ENCODE measurements around the gene EPHB3.

EPHB3 gene

GRCh38 chr3:184561061-184561912 is at the start of gene EPHB3:
TSS of gene EPHB3 (plus strand) at chr3:184561785. CDS start at chr3:184562236, 451 bp downstream.
- TF ChIP-seq ZNF274 (IDR thresholded peaks at IDR 0.05; ENCODE audit: low read depth, low read length): no peak

GRCh38 chr3:184512621-184513020 is 49.0 kb upstream of the EPHB3 start:
- no peak for TF ChIP-seq ZNF274 (IDR thresholded peaks at IDR 0.05; ENCODE audit: low read depth, low read length)
- no peak overlapping the region for H3K4me3 ChIP-seq (ENCODE audit: low read length)

More at GRCh38 chr3:184561061-184561912, at the start of gene EPHB3:
- H3K4me3 ChIP-seq (ENCODE audit: low read length): no peak within 1 kb of the TSS; the same call in 1 of the 2 replicates

GRCh38 chr3:184513276-184514170 is 48.1 kb upstream of the EPHB3 start:
- H3K4me3 ChIP-seq (ENCODE audit: low read length): no peak overlapping the region
- no peak for TF ChIP-seq ZNF274 (IDR thresholded peaks at IDR 0.05; ENCODE audit: low read depth, low read length)

- H3K4me3 ChIP-seq (ENCODE audit: low read length): no peak overlapping the region
- no peak for TF ChIP-seq ZNF274 (IDR thresholded peaks at IDR 0.05; ENCODE audit: low read depth, low read length)
These were observed 47.5 kb upstream of the EPHB3 start for GRCh38 chr3:184514171-184514490.

- TF ChIP-seq ZNF274 (IDR thresholded peaks at IDR 0.05; ENCODE audit: low read depth, low read length): no peak
These were observed 37.6 kb upstream of the EPHB3 start for GRCh38 chr3:184523825-184524615.

GRCh38 chr3:184524981-184525336 is 36.6 kb upstream of the EPHB3 start:
- H3K4me3 ChIP-seq (ENCODE audit: low read length): peak overlapping the region; percentile 60; the same call in 1 of the 2 replicates
- no peak for TF ChIP-seq ZNF274 (IDR thresholded peaks at IDR 0.05; ENCODE audit: low read depth, low read length)

More at GRCh38 chr3:184523825-184524615, 37.6 kb upstream of the EPHB3 start:
- H3K4me3 ChIP-seq (ENCODE audit: low read length): no peak overlapping the region

- no peak for TF ChIP-seq ZNF274 (IDR thresholded peaks at IDR 0.05; ENCODE audit: low read depth, low read length)
- H3K4me3 ChIP-seq (ENCODE audit: low read length): peak overlapping the region; percentile 60; the same call in 1 of the 2 replicates
These were observed 36.1 kb upstream of the EPHB3 start for GRCh38 chr3:184525337-184526087.

GRCh38 chr3:184526088-184526433 is 35.5 kb upstream of the EPHB3 start:
- no peak for TF ChIP-seq ZNF274 (IDR thresholded peaks at IDR 0.05; ENCODE audit: low read depth, low read length)
- H3K4me3 ChIP-seq (ENCODE audit: low read length): no peak overlapping the region

- no peak overlapping the region for H3K4me3 ChIP-seq (ENCODE audit: low read length)
- TF ChIP-seq ZNF274 (IDR thresholded peaks at IDR 0.05; ENCODE audit: low read depth, low read length): no peak
These were observed 29.8 kb upstream of the EPHB3 start for GRCh38 chr3:184531626-184532280.

GRCh38 chr3:184532940-184533732 is 28.4 kb upstream of the EPHB3 start:
- H3K4me3 ChIP-seq (ENCODE audit: low read length): no peak overlapping the region
- no peak for TF ChIP-seq ZNF274 (IDR thresholded peaks at IDR 0.05; ENCODE audit: low read depth, low read length)

- TF ChIP-seq ZNF274 (IDR thresholded peaks at IDR 0.05; ENCODE audit: low read depth, low read length): no peak
- H3K4me3 ChIP-seq (ENCODE audit: low read length): no peak overlapping the region
These were observed 23.5 kb upstream of the EPHB3 start for GRCh38 chr3:184537885-184538665.

Measured in GM08714 (cell line).